Body of pancreas (tissue), 4 donors: ENCODE measurements around the gene SELENOO. TPM values are rescaled to one million over a fixed set of nuclear protein-coding genes. Genes with fewer than 3 reads are reported as not detected.
A peak's percentile ranks its signal among the peaks of the same experiment; 100 is the strongest.

Experiments
- ATAC-seq: fragments of 150-250 bp; one replicate; pipeline ENCODE4 v1.9.1; 2016
- DNase-seq, 4 donors: peaks; one replicate each; pipeline ENCODE4 v3.0.0-alpha.2; 2019
- H3K27ac ChIP-seq, 4 donors: fragments of 200-600 bp; sonication (generic); 1 replicate in 3 of 4; 2 replicates in 1 of 4; pipeline versions ENCODE4 v1.5.1 to v1.6.1; 2016 to 2019; ENCODE audit warnings: mild to moderate bottlenecking in 1 of 4, mixed read lengths in 1 of 4, moderate library complexity in 1 of 4
- H3K27me3 ChIP-seq, 2 donors: fragments of 200-600 bp; sonication (generic); one replicate each; pipeline ENCODE4 v1.6.0; 2016; ENCODE audit warnings: mild to moderate bottlenecking in 1 of 2
- H3K36me3 ChIP-seq, 2 donors: fragments of 200-600 bp; sonication (generic); replicated peaks in 1 of 2; 2 replicates each; pipeline ENCODE4 v1.5.1; 2016; ENCODE audit warnings: low read depth in 2 of 2; ENCODE audit not compliant: insufficient read depth in 1 of 2
- H3K4me1 ChIP-seq: fragments of 200-600 bp; sonication (generic); one replicate; pipeline ENCODE4 v1.6.0; 2016
- H3K4me3 ChIP-seq, 2 donors: fragments of 200-600 bp; sonication (generic); 1 replicate in 1 of 2; 2 replicates in 1 of 2; pipeline ENCODE4 v1.5.1; 2016 to 2019
- H3K9me3 ChIP-seq, 3 donors: fragments of 200-600 bp; sonication (generic); 1 replicate in 2 of 3; 2 replicates in 1 of 3; pipeline ENCODE4 v1.5.1; 2016
- CTCF ChIP-seq, 7 experiments: fragments of 450-650 bp in 4 of 7; fragments of 200-600 bp in 3 of 7; sonication (generic) in 3 of 7; IDR thresholded peaks; one replicate each; pipeline ENCODE4 v1.5.1; 2016 to 2019; ENCODE audit warnings: antibody characterized with exemption in 7 of 7
- POLR2A ChIP-seq, 3 donors: fragments of 450-650 bp; IDR thresholded peaks; one replicate each; pipeline ENCODE4 v1.6.1; 2016; ENCODE audit warnings: antibody characterized with exemption in 3 of 3, mild to moderate bottlenecking in 2 of 3
- WGBS, 2 donors: methylation state at CpG; one replicate each; pipeline ENCODE4 v1.1.5; 2017; 5-methylcytosine and 5-hydroxymethylcytosine counted together
- intact Hi-C: fragments of 100-400 bp; cut with DNase I; formaldehyde crosslinking; loops from one replicate; pipeline ENCODE4 v1.15.1; 2023
- total RNA-seq, 2 donors: library from RNA; depleted of rRNA; stranded (reverse); fragments of >200 nt; gene quantifications; one replicate each; pipeline ENCODE4 v1.1.0, GENCODE V29; 2016

The SELENOO gene
- total RNA-seq, 2 donors from 2014 or later, result 23.6 to 57.4 TPM

- intact Hi-C loops, result no loop called here
- H3K36me3 ChIP-seq, result no peaks in the 10 kb centered on the region
- TF ChIP-seq CTCF (IDR thresholded peaks at IDR 0.05) (no peak), POLR2A (IDR thresholded peaks at IDR 0.05) (no peak)
- no peaks in the 10 kb centered on the region for H3K27me3 ChIP-seq
- H3K4me1 ChIP-seq, result peaks cover 30% of the 10 kb centered on the region
- peak overlapping the region; percentile 15 to 72 (median 62) for H3K27ac ChIP-seq
- peak; percentile 1 for ATAC-seq
- H3K4me3 ChIP-seq, result peak overlapping the region in 1 of 2 donors; percentile 80
- no peaks in the 10 kb centered on the region for H3K9me3 ChIP-seq
- WGBS, 2 donors, result 14 to 15% methylated on average over 24 to 30 of the region's 36 CpGs
- no peak for DNase-seq
Measured at GRCh38 chr22:50251477-50252081, 50.8 kb downstream of the SELENOO start.

DNA sequence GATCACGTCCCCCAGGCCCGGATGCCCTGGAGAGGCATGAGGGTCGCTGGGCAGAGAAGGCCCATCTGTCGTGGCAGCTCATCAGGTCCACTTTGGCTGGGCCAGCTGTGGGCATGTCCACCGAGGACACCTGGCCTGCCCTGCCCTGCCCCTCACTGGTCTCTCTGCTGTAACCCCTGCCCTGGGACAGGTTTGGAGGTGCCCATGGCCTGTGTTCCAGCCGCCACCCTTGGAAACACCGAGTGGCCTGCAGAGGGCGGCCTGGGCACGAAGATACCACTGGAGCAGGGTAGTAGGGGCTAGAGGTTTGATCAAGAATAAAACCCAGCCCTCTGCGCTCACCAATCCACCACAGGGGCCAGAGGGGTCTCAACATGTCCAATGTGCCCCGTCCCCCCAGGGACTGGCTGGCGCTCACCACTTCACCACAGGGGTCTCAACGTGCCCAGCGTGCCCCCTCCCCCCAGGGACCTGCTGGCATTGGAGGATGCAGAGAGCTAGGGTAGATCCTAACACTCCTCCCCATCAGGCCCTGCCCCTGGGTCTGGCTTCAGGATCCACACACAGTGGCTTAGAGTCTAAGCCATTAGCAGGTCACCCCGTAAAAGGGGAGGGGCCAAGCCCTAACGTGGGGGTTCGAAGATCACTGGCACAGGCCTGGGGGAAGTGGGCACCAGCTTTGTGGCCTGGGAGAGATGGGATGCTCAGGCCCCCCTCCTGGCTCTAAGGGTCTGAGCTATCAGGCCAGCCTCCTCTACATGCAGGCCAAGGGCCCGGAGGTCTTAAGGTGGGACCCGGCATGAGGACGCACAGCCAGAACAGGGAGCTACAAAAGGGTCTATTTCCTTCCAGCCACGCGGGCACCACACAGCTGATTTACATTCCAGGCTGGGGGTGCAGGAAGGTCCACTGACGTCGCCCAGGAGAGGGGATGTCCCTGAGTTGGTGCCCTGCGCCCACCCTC lies 51.6 kb downstream of the SELENOO start:
- TF ChIP-seq POLR2A (IDR thresholded peaks at IDR 0.05) (no peak), CTCF (IDR thresholded peaks at IDR 0.05) (peak; percentile 49 to 82 (median 76))
- ATAC-seq (peak; percentile 77), DNase-seq (peak; percentile 79 to 84 (median 81))
- Histone ChIP-seq H3K9me3 (no peaks in the 10 kb centered on the region), H3K36me3 (no peaks in the 10 kb centered on the region), H3K27me3 (no peaks in the 10 kb centered on the region), H3K4me1 (peaks cover 30% of the 10 kb centered on the region), H3K4me3 (no peak overlapping the region), H3K27ac (peak overlapping the region in 3 of 4 donors; percentile 52 to 72 (median 72))
- 43 to 55% methylated on average over 8 to 24 of the region's 25 CpGs for WGBS, 2 donors
- intact Hi-C loops, result no loop called here

DNA sequence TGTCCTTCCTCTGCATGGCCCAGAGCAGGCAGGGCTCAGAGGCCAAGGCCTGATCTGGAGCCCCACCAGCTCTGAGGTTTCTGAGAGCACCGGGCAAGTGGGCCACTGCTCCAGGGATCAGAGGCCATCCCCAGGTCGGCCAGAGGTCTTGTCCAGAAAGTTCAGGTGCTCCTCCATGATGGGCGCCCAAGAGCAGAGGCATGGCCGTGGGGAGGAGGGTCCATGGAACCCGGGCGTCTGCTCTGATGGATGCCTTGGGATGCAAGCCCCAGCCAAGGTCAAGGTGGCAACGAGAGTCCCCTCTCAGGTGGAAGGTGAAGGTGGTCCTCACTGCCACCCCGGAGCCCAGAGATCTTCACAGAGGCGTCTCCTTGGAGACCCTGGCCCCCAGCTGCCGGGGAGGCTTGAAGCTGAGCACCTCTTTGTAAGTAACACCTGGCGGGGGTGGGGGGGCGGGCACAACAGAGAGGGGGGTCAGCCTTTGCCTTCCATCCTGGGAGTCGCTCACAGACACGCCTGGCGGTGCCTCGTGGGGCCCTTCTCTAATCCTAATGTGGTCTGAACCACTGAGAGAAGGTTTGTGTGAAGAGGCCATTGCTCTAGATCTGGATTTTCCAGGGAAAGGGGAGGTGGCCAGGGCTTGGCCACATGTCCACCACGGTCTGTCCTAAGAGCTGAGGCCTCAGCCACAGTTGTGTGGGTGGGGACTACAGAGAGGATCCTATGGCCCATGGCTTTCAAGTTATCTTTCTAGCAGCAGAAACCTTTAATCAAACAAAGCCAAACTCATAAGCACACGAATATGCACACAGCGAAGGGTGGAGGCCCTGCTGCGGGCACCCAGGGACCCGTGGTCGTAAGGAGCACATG lies 52.5 kb downstream of the SELENOO start:
- no peaks in the 10 kb centered on the region for H3K36me3 ChIP-seq
- WGBS, 2 donors, result 70 to 79% methylated on average over 8 to 22 of the region's 22 CpGs
- H3K4me1 ChIP-seq, result peaks cover 39% of the 10 kb centered on the region
- H3K27ac ChIP-seq, result no peak overlapping the region
- ATAC-seq, result no peak
- H3K27me3 ChIP-seq, result no peaks in the 10 kb centered on the region
- TF ChIP-seq POLR2A (IDR thresholded peaks at IDR 0.05) (no peak), CTCF (IDR thresholded peaks at IDR 0.05) (no peak)
- intact Hi-C loops, result no loop called here
- H3K4me3 ChIP-seq, result no peak overlapping the region
- H3K9me3 ChIP-seq, result no peaks in the 10 kb centered on the region
- DNase-seq, result no peak

GRCh38 chr22:50253941-50254340 lies 53.1 kb downstream of the SELENOO start:
- H3K36me3 ChIP-seq, result no peaks in the 10 kb centered on the region
- TF ChIP-seq POLR2A (IDR thresholded peaks at IDR 0.05) (no peak), CTCF (IDR thresholded peaks at IDR 0.05) (no peak)
- DNase-seq (no peak), ATAC-seq (no peak)
- no peak overlapping the region for H3K4me3 ChIP-seq
- peaks cover 39% of the 10 kb centered on the region for H3K4me1 ChIP-seq
- H3K9me3 ChIP-seq, result no peaks in the 10 kb centered on the region
- intact Hi-C loops, result no loop called here
- H3K27ac ChIP-seq, result no peak overlapping the region
- no peaks in the 10 kb centered on the region for H3K27me3 ChIP-seq
- whole genome bisulfite sequencing, 2 donors, result 74% methylated on average over 8 of the region's 8 CpGs; no CpG with 5 or more reads in 1 of the 2 donors
